Measurements from ENCODE around the gene OR4N5. TPM values are rescaled to one million over a fixed set of nuclear protein-coding genes. Genes with fewer than 3 reads are reported as not detected.

Gene OR4N5
- total RNA-seq = not detected in 2 replicates

GRCh38 chr14:20138520-20138919, at the start of gene OR4N5:
OR4N5 (plus strand) TSS chr14:20138820; CDS start chr14:20143736, 4,916 bp downstream.

DNA sequence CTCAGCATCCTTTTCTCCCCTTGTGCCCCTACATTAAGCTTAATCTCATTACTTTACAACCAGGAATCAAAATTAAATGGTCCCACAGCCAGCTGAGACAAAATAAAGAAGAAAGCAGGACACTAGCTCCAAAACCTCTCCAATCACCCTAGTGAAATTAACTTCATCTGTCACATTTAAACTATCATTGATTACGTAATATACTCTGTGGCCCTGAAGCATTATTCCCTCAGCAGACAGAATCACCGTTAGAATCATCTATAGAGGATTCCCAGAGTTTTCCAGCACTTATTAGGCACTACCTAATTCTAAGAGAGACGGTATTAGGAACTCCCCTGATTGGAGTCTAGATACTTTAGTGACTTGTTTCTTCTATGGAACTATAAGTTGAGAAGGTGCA, 28.2 kb upstream of the OR4N5 start, which contains the start of gene OR4K17:
Gene OR4K17, plus strand, starts transcription at position 302 of the 400 bp plus-strand sequence. CDS start 6,761 bp downstream, outside the sequence.

GRCh38 chr14:20190596-20190995, 52.0 kb downstream of the OR4N5 start, which contains the start of gene OR11G2:
OR11G2 (plus strand) TSS chr14:20190896; CDS start chr14:20197438, 6,542 bp downstream.

Small RNA genes lying within 50 kb of the gene (small RNA-seq; reads per million reads assigned to genes)
- gene GTF2IP22 (ENCODE audit: low replicate concordance) (not detected), gene RNA5SP380 (ENCODE audit: low replicate concordance) (not detected)

Other genes with a start within 250 kb of the OR4N5 start
- not detected in 2 replicates for gene OR4K5, start 218.2 kb upstream of the OR4N5 start, total RNA-seq
- gene OR4K1, start 207.9 kb upstream of the OR4N5 start, total RNA-seq = not detected in 2 replicates
- gene OR4K15, start 163.2 kb upstream of the OR4N5 start, total RNA-seq = not detected in 2 replicates
- not detected in 2 replicates for gene OR4Q2, start 136.7 kb upstream of the OR4N5 start, total RNA-seq
- gene OR4K14, start 119.5 kb upstream of the OR4N5 start, total RNA-seq = not detected in 2 replicates
- not detected in 2 replicates for gene OR4K13, start 102.8 kb upstream of the OR4N5 start, total RNA-seq
- not detected in 2 replicates for gene OR4L1, start 78.8 kb upstream of the OR4N5 start, total RNA-seq
- not detected in 2 replicates for gene OR4K17, start 28.1 kb upstream of the OR4N5 start, total RNA-seq
- gene OR11G2, start 52.1 kb downstream of the OR4N5 start, total RNA-seq = not detected in 2 replicates
- not detected in 2 replicates for gene OR11H6, start 84.9 kb downstream of the OR4N5 start, total RNA-seq
- not detected in 2 replicates for gene OR11H7, start 90.2 kb downstream of the OR4N5 start, total RNA-seq
- not detected in 2 replicates for gene OR11H4, start 100.5 kb downstream of the OR4N5 start, total RNA-seq
- 19.7 and 21.0 TPM in 2 replicates for gene TTC5, start 167.1 kb downstream of the OR4N5 start, total RNA-seq
- 36.2 and 44.9 TPM in 2 replicates for gene CCNB1IP1, start 194.5 kb downstream of the OR4N5 start, total RNA-seq
- 10.1 and 18.9 TPM in 2 replicates for gene PARP2, start 204.8 kb downstream of the OR4N5 start, total RNA-seq

Data from placental pericyte (primary cell).